Iris pigment epithelial cell (primary cell): ENCODE data around the gene SMAD9.
A peak's percentile ranks its signal among the peaks of the same experiment; 100 is the strongest.

ENCODE experiments used
- DNase-seq: peaks from one replicate; pipeline ENCODE4 v3.0.0-alpha.2; 2011; ENCODE audit warnings: low read depth

Gene SMAD9

GRCh38 chr13:36919833-36920615 is at the start of gene SMAD9:
TSS of gene SMAD9 (minus strand) at chr13:36920238. CDS start at chr13:36879689, 40,549 bp downstream.
- peak; percentile 70 for DNase-seq

GRCh38 chr13:36966404-36966803 is 46.4 kb upstream of the SMAD9 start:
- peak; percentile 21 for DNase-seq

GRCh38 chr13:36965767-36966166 is 45.7 kb upstream of the SMAD9 start:
- DNase-seq = peak; percentile 98

DNA sequence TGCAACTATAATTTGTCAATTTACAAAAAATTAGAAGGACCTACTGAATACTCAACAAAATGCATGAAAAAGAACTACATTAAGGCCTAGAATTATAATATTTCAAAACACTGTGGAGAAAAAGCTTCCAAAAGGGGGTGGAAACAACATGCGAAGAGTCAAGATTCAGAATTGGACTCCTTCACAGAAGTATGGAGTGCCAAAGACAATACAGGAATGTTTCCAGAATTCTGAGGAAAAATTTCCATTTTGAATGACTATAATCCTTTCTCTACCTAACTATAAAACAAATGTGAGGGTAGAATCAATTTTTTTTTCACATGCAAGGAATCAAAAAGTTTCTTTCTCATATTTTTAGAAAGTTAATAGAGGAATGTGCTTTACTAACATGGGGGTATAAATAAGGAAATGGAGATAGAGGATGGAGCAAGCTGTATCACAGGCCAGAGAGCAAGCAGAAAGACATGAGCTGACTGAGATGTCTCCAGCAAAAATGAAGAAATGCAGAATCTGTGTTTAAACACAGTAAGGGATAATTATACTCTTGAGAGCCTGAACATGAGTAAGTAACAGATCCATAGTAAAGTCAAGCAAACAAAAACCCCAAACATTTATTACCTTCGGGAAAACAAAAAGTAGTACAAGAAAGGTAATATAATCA is 39.5 kb upstream of the SMAD9 start:
- DNase-seq = no peak

DNA sequence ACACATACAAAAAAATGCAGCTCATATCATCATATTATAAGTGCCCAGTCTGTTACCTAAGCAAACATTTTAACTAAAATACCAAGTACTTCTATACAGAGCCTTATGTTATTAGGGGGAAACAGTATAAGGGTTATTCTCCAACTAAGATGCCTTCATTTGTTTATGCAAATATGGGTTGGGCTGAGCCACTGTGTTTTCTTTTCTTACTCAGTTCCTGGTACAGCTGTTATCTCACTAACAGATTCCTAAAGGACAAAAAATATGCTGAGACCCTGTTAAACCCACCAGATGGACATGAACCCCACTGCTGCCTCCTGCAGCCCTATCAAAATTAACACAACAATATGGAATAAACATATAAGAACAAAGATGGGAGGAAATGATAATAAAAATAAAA is 34.5 kb upstream of the SMAD9 start:
- no peak for DNase-seq

DNA sequence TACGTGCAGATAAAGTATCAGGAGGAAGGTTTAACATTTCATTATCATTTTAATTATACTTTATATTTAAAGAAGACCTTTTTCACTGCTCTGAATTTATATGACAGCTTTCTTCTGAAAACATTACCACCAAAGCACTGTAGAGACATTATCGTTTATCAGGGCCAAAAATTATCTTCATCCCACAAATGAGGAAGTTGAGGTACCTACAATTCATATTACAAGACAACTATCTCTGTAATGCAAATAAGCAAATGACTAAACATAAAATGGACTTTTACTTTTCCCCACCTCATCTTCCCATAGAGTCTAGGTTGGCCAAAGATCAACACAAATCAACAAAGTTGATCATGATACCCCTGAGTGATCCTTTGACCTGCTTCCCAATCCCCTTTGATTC is 30.9 kb upstream of the SMAD9 start:
- no peak for DNase-seq

DNA sequence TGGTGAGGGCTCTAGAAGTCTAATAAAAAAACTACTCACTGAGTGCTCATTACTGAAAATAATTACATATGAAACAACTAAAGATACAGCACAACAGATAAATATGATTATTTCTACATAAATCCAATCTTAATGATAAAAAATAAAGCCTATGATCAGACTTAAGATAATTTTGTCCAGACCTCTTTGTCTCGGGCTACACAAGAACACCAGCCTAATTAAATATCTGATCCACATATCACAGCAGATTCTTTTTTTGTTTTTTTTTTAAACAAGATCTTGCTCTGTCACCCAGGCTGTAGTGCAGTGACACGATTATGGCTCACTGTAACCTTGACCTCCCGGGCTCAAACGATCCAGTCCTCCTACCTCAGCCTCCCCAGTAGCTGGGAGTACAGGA is 30.3 kb upstream of the SMAD9 start:
- DNase-seq = no peak

- no peak for DNase-seq
Measured at GRCh38 chr13:36945078-36945477, 25.0 kb upstream of the SMAD9 start.

DNA sequence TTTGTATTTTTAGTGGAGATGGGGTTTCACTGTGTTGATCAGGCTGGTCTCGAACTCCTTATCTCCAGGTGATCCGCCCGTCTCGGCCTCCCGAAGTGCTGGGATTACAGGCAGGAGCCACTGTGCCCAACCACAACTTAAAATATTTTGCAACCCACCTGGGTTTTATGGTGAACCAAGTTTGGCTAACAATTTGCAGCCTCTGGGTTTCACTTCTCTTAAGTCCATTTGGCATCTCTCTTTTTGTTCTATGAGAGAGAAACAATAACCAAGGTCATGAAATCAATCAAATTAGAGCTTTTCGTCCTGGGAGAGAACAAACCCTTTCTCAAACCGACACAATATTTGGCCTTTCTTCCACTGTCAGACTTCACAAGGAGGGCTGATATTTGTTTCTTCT is 5.6 kb upstream of the SMAD9 start:
- no peak for DNase-seq

DNA sequence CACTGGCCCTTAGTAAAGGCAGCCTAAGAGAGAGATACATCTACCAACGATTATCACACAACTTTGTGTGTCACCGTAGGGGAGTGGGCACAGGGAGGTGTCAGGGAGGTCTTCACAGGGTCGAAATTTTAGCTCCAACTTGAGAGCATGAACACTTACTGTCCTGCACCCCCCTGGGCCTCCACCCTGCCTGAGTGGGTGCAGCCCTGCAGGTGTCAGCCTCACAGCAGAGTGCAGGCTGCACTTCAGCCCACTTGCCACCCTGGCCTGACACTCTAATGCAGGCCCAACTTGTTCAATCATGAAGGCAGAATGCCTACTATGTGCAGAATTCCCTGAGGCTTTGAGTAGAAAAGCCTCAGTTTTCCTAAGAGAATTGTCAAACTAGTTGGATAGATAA is 4.0 kb upstream of the SMAD9 start:
- DNase-seq = no peak

DNA sequence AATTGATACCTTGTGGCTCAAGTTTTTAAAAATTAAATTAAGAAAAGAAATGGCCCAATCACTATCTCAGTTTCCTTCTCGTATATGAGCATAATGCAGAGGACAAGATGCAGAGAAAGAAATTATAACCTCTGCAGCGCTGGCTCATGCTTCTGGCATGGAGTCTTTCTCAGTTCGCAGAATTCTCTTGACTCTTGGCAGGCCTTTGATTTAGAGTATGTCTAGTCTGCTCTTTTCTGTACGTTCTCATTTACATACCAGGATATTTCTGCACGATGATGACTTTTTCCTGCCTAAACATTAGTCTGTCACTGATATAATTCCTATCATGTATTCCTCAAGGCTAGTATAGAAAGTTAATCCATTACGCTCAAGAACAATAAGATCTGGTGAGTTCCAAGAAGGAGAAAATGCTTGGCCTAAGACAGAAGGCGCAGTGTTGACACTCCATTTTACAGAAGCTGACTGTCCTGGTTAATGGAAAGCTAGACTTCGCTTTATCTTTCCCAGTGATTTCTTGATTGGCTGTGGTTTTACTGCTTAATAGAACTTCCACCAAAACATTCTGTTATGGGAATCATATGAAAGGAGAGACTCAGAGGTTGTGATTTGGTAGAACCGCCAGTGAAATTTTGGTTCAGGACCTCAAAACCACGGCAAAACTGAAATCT is 1.7 kb upstream of the SMAD9 start:
- no peak for DNase-seq

DNA sequence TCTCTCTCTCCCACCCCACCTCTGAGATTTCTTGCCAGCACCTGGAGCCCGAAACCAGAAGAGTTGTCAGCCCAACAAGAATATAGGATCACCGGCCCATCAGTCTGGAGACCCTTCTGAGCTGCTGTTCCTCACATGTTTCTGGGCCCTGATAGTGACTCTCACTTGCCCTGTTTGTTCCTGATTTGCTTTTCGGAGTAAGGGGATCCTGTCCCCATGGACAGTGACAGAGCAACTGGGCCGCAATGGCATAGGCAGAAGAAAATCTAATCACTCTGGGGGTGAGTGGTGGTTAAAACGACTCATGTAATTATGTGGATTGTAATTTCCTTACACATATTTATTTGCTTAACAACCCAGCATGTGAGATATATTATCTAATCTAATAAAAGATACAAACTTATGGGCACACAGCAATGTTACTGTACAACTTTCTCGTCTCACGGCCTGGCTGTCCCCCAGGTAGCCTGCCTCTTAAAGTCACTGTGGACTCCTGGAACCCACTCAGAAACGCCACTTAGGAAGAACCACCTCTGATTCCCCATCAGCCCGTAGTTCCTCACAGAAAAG is 663 bp upstream of the SMAD9 start:
- DNase-seq = no peak

GRCh38 chr13:36919171-36919832 is 736 bp downstream of the SMAD9 start:
- peak; percentile 22 for DNase-seq

GRCh38 chr13:36918246-36919131 is 1.5 kb downstream of the SMAD9 start:
- DNase-seq = peak; percentile 31

- DNase-seq = no peak
Measured at GRCh38 chr13:36917311-36917710, 2.7 kb downstream of the SMAD9 start.

GRCh38 chr13:36915896-36916640 is 4.0 kb downstream of the SMAD9 start:
- DNase-seq = no peak

DNA sequence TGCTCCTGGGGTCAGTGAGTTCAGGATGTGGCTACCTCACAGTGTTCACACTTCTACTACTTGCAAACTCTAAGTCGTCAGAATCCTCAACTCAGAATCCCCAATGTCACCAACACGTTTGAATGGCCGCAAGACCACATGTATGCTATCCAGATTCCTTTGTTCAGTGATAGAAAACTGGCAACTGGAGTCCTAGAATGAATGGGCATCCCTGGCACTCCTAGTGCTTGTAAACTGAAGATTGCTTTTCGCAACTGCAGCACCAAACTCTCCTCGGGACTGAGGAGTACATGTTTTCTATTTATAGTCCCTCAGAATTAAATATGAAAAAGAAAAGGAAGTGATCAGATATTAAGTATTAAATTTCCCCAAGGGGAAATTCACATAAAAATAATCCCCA is 4.9 kb downstream of the SMAD9 start:
- no peak for DNase-seq

DNA sequence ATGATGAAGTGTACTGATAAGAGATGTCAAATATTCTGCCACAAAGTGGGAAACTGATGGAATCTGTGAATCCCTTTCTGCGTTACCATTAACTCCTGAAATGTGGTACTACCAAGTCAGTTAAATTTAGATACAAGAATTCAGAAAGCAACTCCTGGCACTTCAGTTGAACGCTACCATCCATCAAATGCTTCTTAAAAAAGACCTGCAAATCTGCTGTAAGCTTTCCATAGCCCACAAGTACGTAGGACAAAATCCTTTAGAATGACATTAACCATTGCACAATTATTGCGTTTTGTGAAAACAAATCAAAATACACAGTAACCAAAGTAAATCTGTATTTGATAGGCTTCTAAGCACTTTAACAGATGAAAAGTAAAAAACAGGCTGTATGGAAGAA is 5.4 kb downstream of the SMAD9 start:
- DNase-seq = peak; percentile 11

GRCh38 chr13:36913463-36913862 is 6.6 kb downstream of the SMAD9 start:
- DNase-seq = no peak

GRCh38 chr13:36912973-36913372 is 7.1 kb downstream of the SMAD9 start:
- no peak for DNase-seq

DNA sequence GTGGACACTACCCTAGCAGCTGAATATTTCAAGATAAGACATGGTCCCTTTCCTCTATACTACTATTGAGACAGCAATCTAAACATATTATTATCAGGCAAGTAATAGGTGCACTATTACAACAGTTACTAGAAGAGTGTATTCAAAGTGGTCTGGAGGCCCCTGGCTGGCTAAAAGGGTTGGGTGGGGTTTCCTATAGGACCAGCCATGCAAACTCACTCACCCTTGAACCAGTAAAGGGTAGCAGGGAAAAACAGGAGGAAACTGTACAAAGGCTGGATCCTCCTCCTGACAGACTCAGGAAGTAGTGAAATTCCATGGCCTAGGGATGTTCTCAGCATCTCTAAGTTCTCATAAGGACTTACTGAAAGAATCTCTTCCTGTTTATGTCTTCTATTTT is 7.7 kb downstream of the SMAD9 start:
- no peak for DNase-seq
